ENCODE results near the gene BTC.

Gene BTC

GRCh38 chr4:74800310-74800709 lies 6.0 kb upstream of the BTC start:
- Histone ChIP-seq H3K79me2 (ENCODE audit: control insufficient read depth, insufficient read depth, low read length, unreplicated experiment) (no peaks in the 10 kb centered on the region), H3K27ac (ENCODE audit: low read depth, low read length) (no peak overlapping the region), H3K27me3 (ENCODE audit: insufficient read depth, low read length) (peaks cover 9% of the 10 kb centered on the region; the same call in 1 of the 2 replicates), H3K4me3 (ENCODE audit: low read depth, low read length) (no peak overlapping the region), H3K36me3 (ENCODE audit: insufficient read depth, low read length) (no peaks in the 10 kb centered on the region), H2AFZ (ENCODE audit: low read length, unreplicated experiment) (no peak overlapping the region), H3K4me1 (ENCODE audit: control insufficient read depth, insufficient read depth, low read length, unreplicated experiment) (peaks cover 1% of the 10 kb centered on the region)

DNA sequence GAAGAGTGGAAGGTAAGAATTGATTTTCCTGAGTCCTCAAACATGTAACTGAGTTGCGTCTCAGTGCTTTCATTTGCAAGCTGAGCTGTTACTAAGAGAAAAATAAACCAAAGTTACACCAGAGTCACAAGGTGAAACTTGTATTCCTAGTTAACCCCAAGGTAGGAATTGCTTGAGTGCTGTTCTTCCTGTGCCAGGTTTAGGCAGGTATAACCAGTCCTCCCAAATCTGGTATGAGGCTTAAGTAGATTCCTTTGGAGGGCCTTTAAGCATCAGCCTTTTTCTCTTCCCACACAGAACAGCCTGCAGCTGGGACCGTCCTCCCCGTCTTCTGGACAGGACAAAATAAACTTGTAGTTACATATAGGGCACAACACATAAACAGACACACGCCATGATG lies 2.3 kb upstream of the BTC start:
- H3K27me3 ChIP-seq (ENCODE audit: insufficient read depth, low read length): peaks cover 26% of the 10 kb centered on the region
- H3K27ac ChIP-seq (ENCODE audit: low read depth, low read length): no peak overlapping the region
- no peak overlapping the region for H3K4me3 ChIP-seq (ENCODE audit: low read depth, low read length)
- no peaks in the 10 kb centered on the region for H3K79me2 ChIP-seq (ENCODE audit: control insufficient read depth, insufficient read depth, low read length, unreplicated experiment)
- no peak overlapping the region for H2AFZ ChIP-seq (ENCODE audit: low read length, unreplicated experiment)
- no peaks in the 10 kb centered on the region for H3K4me1 ChIP-seq (ENCODE audit: control insufficient read depth, insufficient read depth, low read length, unreplicated experiment)
- no peaks in the 10 kb centered on the region for H3K36me3 ChIP-seq (ENCODE audit: insufficient read depth, low read length)

GRCh38 chr4:74793757-74794381 lies 454 bp downstream of the BTC start:
- Histone ChIP-seq H3K36me3 (ENCODE audit: insufficient read depth, low read length) (no peaks in the 10 kb centered on the region), H3K4me1 (ENCODE audit: control insufficient read depth, insufficient read depth, low read length, unreplicated experiment) (no peaks in the 10 kb centered on the region), H2AFZ (ENCODE audit: low read length, unreplicated experiment) (peak overlapping the region; percentile 74), H3K27me3 (ENCODE audit: insufficient read depth, low read length) (peaks cover 35% of the 10 kb centered on the region), H3K4me3 (ENCODE audit: low read depth, low read length) (peak overlapping the region; percentile 87), H3K79me2 (ENCODE audit: control insufficient read depth, insufficient read depth, low read length, unreplicated experiment) (no peaks in the 10 kb centered on the region), H3K27ac (ENCODE audit: low read depth, low read length) (no peak overlapping the region)

GRCh38 chr4:74790652-74791051 lies 3.7 kb downstream of the BTC start:
- Histone ChIP-seq H3K36me3 (ENCODE audit: insufficient read depth, low read length) (no peaks in the 10 kb centered on the region), H2AFZ (ENCODE audit: low read length, unreplicated experiment) (no peak overlapping the region), H3K4me1 (ENCODE audit: control insufficient read depth, insufficient read depth, low read length, unreplicated experiment) (no peaks in the 10 kb centered on the region), H3K27ac (ENCODE audit: low read depth, low read length) (no peak overlapping the region), H3K4me3 (ENCODE audit: low read depth, low read length) (no peak overlapping the region), H3K27me3 (ENCODE audit: insufficient read depth, low read length) (peaks cover 38% of the 10 kb centered on the region), H3K79me2 (ENCODE audit: control insufficient read depth, insufficient read depth, low read length, unreplicated experiment) (no peaks in the 10 kb centered on the region)

- H3K27ac ChIP-seq (ENCODE audit: low read depth, low read length): no peak overlapping the region
- H3K36me3 ChIP-seq (ENCODE audit: insufficient read depth, low read length): no peaks in the 10 kb centered on the region
- peaks cover 38% of the 10 kb centered on the region for H3K27me3 ChIP-seq (ENCODE audit: insufficient read depth, low read length)
- H3K4me1 ChIP-seq (ENCODE audit: control insufficient read depth, insufficient read depth, low read length, unreplicated experiment): no peaks in the 10 kb centered on the region
- H3K4me3 ChIP-seq (ENCODE audit: low read depth, low read length): no peak overlapping the region
- no peaks in the 10 kb centered on the region for H3K79me2 ChIP-seq (ENCODE audit: control insufficient read depth, insufficient read depth, low read length, unreplicated experiment)
- H2AFZ ChIP-seq (ENCODE audit: low read length, unreplicated experiment): no peak overlapping the region
Observed at GRCh38 chr4:74789518-74789917, 4.8 kb downstream of the BTC start.

GRCh38 chr4:74777531-74777930 lies 16.8 kb downstream of the BTC start:
- Histone ChIP-seq H2AFZ (ENCODE audit: low read length, unreplicated experiment) (no peak overlapping the region), H3K36me3 (ENCODE audit: insufficient read depth, low read length) (no peaks in the 10 kb centered on the region), H3K79me2 (ENCODE audit: control insufficient read depth, insufficient read depth, low read length, unreplicated experiment) (no peaks in the 10 kb centered on the region), H3K4me3 (ENCODE audit: low read depth, low read length) (no peak overlapping the region), H3K4me1 (ENCODE audit: control insufficient read depth, insufficient read depth, low read length, unreplicated experiment) (peaks cover 6% of the 10 kb centered on the region), H3K27me3 (ENCODE audit: insufficient read depth, low read length) (no peaks in the 10 kb centered on the region), H3K27ac (ENCODE audit: low read depth, low read length) (no peak overlapping the region)

DNA sequence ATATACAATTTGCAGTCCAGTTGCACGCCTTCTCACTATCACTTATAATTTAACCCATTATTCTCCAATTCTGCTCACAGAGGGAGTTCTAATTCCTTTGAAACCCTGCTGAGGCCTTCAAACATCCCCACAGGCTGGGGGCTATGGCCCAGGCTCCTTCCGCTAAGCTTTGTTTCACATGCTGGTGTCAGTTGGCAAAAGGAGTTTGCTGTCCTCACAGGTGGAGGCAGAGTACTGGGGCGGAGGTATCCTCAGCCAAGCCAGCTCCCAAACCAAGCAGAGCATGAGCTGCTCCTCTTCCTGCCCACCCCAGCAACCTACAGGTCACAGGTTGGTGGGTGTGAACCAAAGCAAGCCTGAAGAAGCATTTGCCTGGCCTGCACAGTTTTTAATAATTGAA lies 21.5 kb downstream of the BTC start:
- no peak overlapping the region for H3K4me3 ChIP-seq (ENCODE audit: low read depth, low read length)
- no peaks in the 10 kb centered on the region for H3K27me3 ChIP-seq (ENCODE audit: insufficient read depth, low read length)
- H2AFZ ChIP-seq (ENCODE audit: low read length, unreplicated experiment): no peak overlapping the region
- H3K4me1 ChIP-seq (ENCODE audit: control insufficient read depth, insufficient read depth, low read length, unreplicated experiment): peaks cover 22% of the 10 kb centered on the region
- no peak overlapping the region for H3K27ac ChIP-seq (ENCODE audit: low read depth, low read length)
- H3K36me3 ChIP-seq (ENCODE audit: insufficient read depth, low read length): no peaks in the 10 kb centered on the region
- no peaks in the 10 kb centered on the region for H3K79me2 ChIP-seq (ENCODE audit: control insufficient read depth, insufficient read depth, low read length, unreplicated experiment)

DNA sequence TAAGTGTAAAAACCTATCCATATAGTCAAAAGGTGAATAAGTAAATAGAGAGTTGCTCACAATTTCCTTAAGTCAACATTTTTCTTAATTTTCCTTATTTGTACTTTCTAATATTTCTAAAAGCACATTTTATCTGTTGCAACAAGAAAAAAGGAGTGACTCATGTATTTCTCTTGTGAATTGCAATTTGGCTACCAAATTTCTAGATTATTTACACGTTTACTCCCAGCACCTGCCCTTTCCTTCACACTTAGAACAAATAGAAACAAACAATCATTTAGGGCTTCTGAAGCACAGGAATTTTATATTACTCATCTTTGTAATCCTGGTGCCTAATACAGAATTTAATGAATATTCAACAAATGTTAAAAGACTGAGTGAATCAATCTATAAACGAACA lies 22.2 kb downstream of the BTC start:
- no peak overlapping the region for H3K27ac ChIP-seq (ENCODE audit: low read depth, low read length)
- H3K36me3 ChIP-seq (ENCODE audit: insufficient read depth, low read length): no peaks in the 10 kb centered on the region
- H3K4me1 ChIP-seq (ENCODE audit: control insufficient read depth, insufficient read depth, low read length, unreplicated experiment): peaks cover 18% of the 10 kb centered on the region
- no peak overlapping the region for H2AFZ ChIP-seq (ENCODE audit: low read length, unreplicated experiment)
- H3K27me3 ChIP-seq (ENCODE audit: insufficient read depth, low read length): no peaks in the 10 kb centered on the region
- no peaks in the 10 kb centered on the region for H3K79me2 ChIP-seq (ENCODE audit: control insufficient read depth, insufficient read depth, low read length, unreplicated experiment)
- no peak overlapping the region for H3K4me3 ChIP-seq (ENCODE audit: low read depth, low read length)

- no peak overlapping the region for H3K4me3 ChIP-seq (ENCODE audit: low read depth, low read length)
- no peaks in the 10 kb centered on the region for H3K27me3 ChIP-seq (ENCODE audit: insufficient read depth, low read length)
- H3K27ac ChIP-seq (ENCODE audit: low read depth, low read length): no peak overlapping the region
- H3K4me1 ChIP-seq (ENCODE audit: control insufficient read depth, insufficient read depth, low read length, unreplicated experiment): peaks cover 16% of the 10 kb centered on the region
- no peaks in the 10 kb centered on the region for H3K79me2 ChIP-seq (ENCODE audit: control insufficient read depth, insufficient read depth, low read length, unreplicated experiment)
- H2AFZ ChIP-seq (ENCODE audit: low read length, unreplicated experiment): no peak overlapping the region
- H3K36me3 ChIP-seq (ENCODE audit: insufficient read depth, low read length): no peaks in the 10 kb centered on the region
Observed at GRCh38 chr4:74770226-74770910, 24.0 kb downstream of the BTC start.

GRCh38 chr4:74768857-74769525 lies 25.3 kb downstream of the BTC start:
- Histone ChIP-seq H3K79me2 (ENCODE audit: control insufficient read depth, insufficient read depth, low read length, unreplicated experiment) (no peaks in the 10 kb centered on the region), H3K4me1 (ENCODE audit: control insufficient read depth, insufficient read depth, low read length, unreplicated experiment) (peaks cover 16% of the 10 kb centered on the region), H3K36me3 (ENCODE audit: insufficient read depth, low read length) (no peaks in the 10 kb centered on the region), H3K27ac (ENCODE audit: low read depth, low read length) (peak overlapping the region; percentile 55), H3K4me3 (ENCODE audit: low read depth, low read length) (no peak overlapping the region), H3K27me3 (ENCODE audit: insufficient read depth, low read length) (no peaks in the 10 kb centered on the region), H2AFZ (ENCODE audit: low read length, unreplicated experiment) (peak overlapping the region; percentile 5)

DNA sequence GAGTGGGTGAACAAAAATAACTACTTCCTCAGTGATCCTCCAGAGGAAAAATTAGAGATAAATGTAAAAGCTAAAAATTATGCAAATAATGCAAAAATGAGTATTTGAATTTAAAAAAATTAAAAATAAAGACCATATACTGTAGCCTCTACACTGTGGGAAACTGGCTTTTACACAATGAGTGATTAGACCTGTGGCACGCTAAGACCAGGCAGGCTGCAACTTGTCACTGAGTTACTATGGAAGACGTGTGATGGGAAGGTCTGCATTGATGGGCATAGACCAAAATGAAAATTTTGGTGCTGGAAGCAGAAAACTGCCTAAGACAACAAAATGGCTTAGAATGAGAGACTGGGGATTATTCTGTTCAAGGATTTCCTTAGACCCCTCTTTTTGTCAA lies 30.2 kb downstream of the BTC start:
- H3K79me2 ChIP-seq (ENCODE audit: control insufficient read depth, insufficient read depth, low read length, unreplicated experiment): no peaks in the 10 kb centered on the region
- H3K27ac ChIP-seq (ENCODE audit: low read depth, low read length): no peak overlapping the region
- H3K27me3 ChIP-seq (ENCODE audit: insufficient read depth, low read length): no peaks in the 10 kb centered on the region
- H3K36me3 ChIP-seq (ENCODE audit: insufficient read depth, low read length): no peaks in the 10 kb centered on the region
- no peak overlapping the region for H3K4me3 ChIP-seq (ENCODE audit: low read depth, low read length)
- peaks cover 6% of the 10 kb centered on the region for H3K4me1 ChIP-seq (ENCODE audit: control insufficient read depth, insufficient read depth, low read length, unreplicated experiment)
- H2AFZ ChIP-seq (ENCODE audit: low read length, unreplicated experiment): no peak overlapping the region
